Natural killer cell (primary cell): Measurements from ENCODE around the gene OR5AU1. TPM values are rescaled to one million over a fixed set of nuclear protein-coding genes. Genes with fewer than 3 reads are reported as not detected.

Source experiments
- ATAC-seq, 3 donors: fragments of 150-1000 bp in 2 of 3; fragments of 200-7000 bp in 1 of 3; cut with Tn5 transposase; 1 replicate in 1 of 3; 2 replicates in 2 of 3; pipeline ENCODE4 v1.10.0; 2021; ENCODE audit warnings: mild to moderate bottlenecking in 2 of 3, moderate library complexity in 2 of 3
- DNase-seq, 2 donors: peaks; one replicate each; pipeline versions ENCODE4 v3.0.0 to v3.0.0-alpha.2; 2013 to 2021; ENCODE audit warnings: mixed read lengths in 1 of 2
- H3K27ac ChIP-seq: one replicate; pipeline ENCODE4 v1.5.1; 2013; ENCODE audit warnings: mild to moderate bottlenecking, low read length
- H3K27me3 ChIP-seq: one replicate; pipeline ENCODE4 v1.6.1; 2013; ENCODE audit warnings: low read length; ENCODE audit not compliant: control insufficient read depth, insufficient read depth
- H3K36me3 ChIP-seq: one replicate; pipeline ENCODE4 v1.6.1; 2013; ENCODE audit warnings: low read length; ENCODE audit not compliant: control insufficient read depth, insufficient read depth
- H3K4me1 ChIP-seq: one replicate; pipeline ENCODE4 v1.6.1; 2013; ENCODE audit warnings: low read length; ENCODE audit not compliant: control insufficient read depth, insufficient read depth
- H3K4me3 ChIP-seq: one replicate; pipeline ENCODE4 v1.5.1; 2013; ENCODE audit warnings: low read length
- H3K9me3 ChIP-seq: one replicate; pipeline ENCODE4 v1.6.1; 2013; ENCODE audit warnings: low read length; ENCODE audit not compliant: control insufficient read depth, insufficient read depth
- H3K27ac Mint-ChIP-seq, 2 donors: one replicate each; pipeline ENCODE4 v1.8.0; 2022; ENCODE audit warnings: mild to moderate bottlenecking in 2 of 2, mixed read lengths in 2 of 2, moderate library complexity in 1 of 2
- H3K27me3 Mint-ChIP-seq, 2 donors: one replicate each; pipeline ENCODE4 v1.8.0; 2022; ENCODE audit warnings: low read depth in 2 of 2, mixed read lengths in 2 of 2
- H3K36me3 Mint-ChIP-seq: one replicate; pipeline ENCODE4 v1.8.0; 2022; ENCODE audit warnings: mixed read lengths
- H3K4me1 Mint-ChIP-seq, 2 donors: one replicate each; pipeline ENCODE4 v1.8.0; 2022; ENCODE audit warnings: mixed read lengths in 2 of 2
- H3K4me3 Mint-ChIP-seq: one replicate; pipeline ENCODE4 v1.8.0; 2022; ENCODE audit warnings: mild to moderate bottlenecking, moderate library complexity, mixed read lengths
- H3K9me3 Mint-ChIP-seq, 2 donors: one replicate each; pipeline ENCODE4 v1.8.0; 2022; ENCODE audit warnings: mixed read lengths in 2 of 2
- CTCF ChIP-seq: fragments of 200-600 bp; IDR thresholded peaks from one replicate; pipeline ENCODE4 v1.8.0; 2022; ENCODE audit warnings: antibody characterized with exemption
- WGBS: methylation state at CpG from one replicate; pipeline ENCODE4 v1.1.7; 2013; ENCODE audit warnings: missing lambda C conversion rate; ENCODE audit not compliant: insufficient coverage; 5-methylcytosine and 5-hydroxymethylcytosine counted together
- intact Hi-C: fragments of 100-400 bp; cut with micrococcal nuclease; formaldehyde crosslinking; loops from one replicate; pipeline ENCODE4 v1.14.2; 2022
- total RNA-seq, 4 donors: library from RNA; stranded (reverse); fragments of 120-200 nt in 1 of 4; gene quantifications; one replicate each; pipeline versions ENCODE4 v1.2.3 to v1.2.4, GENCODE V29; 2013 to 2022

OR5AU1 gene
- total RNA-seq, 3 donors from 2014 or later (not counting 1 experiment from before 2014, with no cell fraction given) = not detected

- no peak overlapping the region for H3K27ac ChIP-seq
- H3K4me1 ChIP-seq = no peaks in the 10 kb centered on the region
- H3K27ac Mint-ChIP-seq = peak overlapping the region in 1 of 2 donors; percentile 61
- ATAC-seq = no peak
- H3K27me3 Mint-ChIP-seq = no peaks in the 10 kb centered on the region
- peak in 1 of 2 donors; percentile 9 for DNase-seq
- TF ChIP-seq CTCF = no peak
- 96% methylated on average over 5 of the region's 5 CpGs for WGBS
- no peaks in the 10 kb centered on the region for H3K36me3 Mint-ChIP-seq
- H3K4me3 ChIP-seq = no peak overlapping the region
- intact Hi-C loops = no loop called here
- no peaks in the 10 kb centered on the region for H3K9me3 Mint-ChIP-seq
- H3K9me3 ChIP-seq = no peaks in the 10 kb centered on the region
- H3K4me3 Mint-ChIP-seq = no peak overlapping the region
- peaks cover 11% of the 10 kb centered on the region for H3K36me3 ChIP-seq
- peaks cover 35 to 38% of the 10 kb centered on the region in 2 donors for H3K4me1 Mint-ChIP-seq
- no peaks in the 10 kb centered on the region for H3K27me3 ChIP-seq
These were observed 45.0 kb upstream of the OR5AU1 start for GRCh38 chr14:21200752-21201461.

GRCh38 chr14:21199611-21200560 is 44.0 kb upstream of the OR5AU1 start:
- Histone ChIP-seq H3K27ac (no peak overlapping the region), H3K9me3 (no peaks in the 10 kb centered on the region), H3K27me3 (no peaks in the 10 kb centered on the region), H3K36me3 (peaks cover 4% of the 10 kb centered on the region), H3K4me1 (no peaks in the 10 kb centered on the region), H3K4me3 (no peak overlapping the region)
- DNase-seq = peak in 1 of 2 donors; percentile 15
- Mint-ChIP-seq H3K4me3 (no peak overlapping the region), H3K27ac (peak overlapping the region; percentile 7 to 49), H3K36me3 (no peaks in the 10 kb centered on the region), H3K27me3 (no peaks in the 10 kb centered on the region), H3K4me1 (peaks cover 31 to 39% of the 10 kb centered on the region in 2 donors), H3K9me3 (no peaks in the 10 kb centered on the region)
- no CpG with 5 or more reads among the region's 3 CpGs for WGBS
- no peak for ATAC-seq
- intact Hi-C loops = no loop called here
- no peak for TF ChIP-seq CTCF

GRCh38 chr14:21197418-21198205 is 41.7 kb upstream of the OR5AU1 start:
- DNase-seq = peak in 1 of 2 donors; percentile 12
- ATAC-seq = no peak
- no peak overlapping the region for H3K4me3 Mint-ChIP-seq
- H3K9me3 ChIP-seq = no peaks in the 10 kb centered on the region
- H3K27ac Mint-ChIP-seq = peak overlapping the region; percentile 32 to 56
- peaks cover 12 to 27% of the 10 kb centered on the region in 2 donors for H3K4me1 Mint-ChIP-seq
- H3K4me3 ChIP-seq = no peak overlapping the region
- intact Hi-C loops = no loop called here
- no peak overlapping the region for H3K27ac ChIP-seq
- 95% methylated on average over 2 of the region's 2 CpGs for WGBS
- no peaks in the 10 kb centered on the region for H3K27me3 ChIP-seq
- no peaks in the 10 kb centered on the region for H3K36me3 Mint-ChIP-seq
- no peaks in the 10 kb centered on the region for H3K36me3 ChIP-seq
- no peaks in the 10 kb centered on the region for H3K27me3 Mint-ChIP-seq
- no peaks in the 10 kb centered on the region for H3K4me1 ChIP-seq
- H3K9me3 Mint-ChIP-seq = no peaks in the 10 kb centered on the region
- no peak for TF ChIP-seq CTCF
